ENCODE data around the gene ZBTB46. TPM values are rescaled to one million over a fixed set of nuclear protein-coding genes. Genes with fewer than 3 reads are reported as not detected.
A peak's percentile ranks its signal among the peaks of the same experiment; 100 is the strongest.
"Not testable (repeated sequence)": the region's sequence is repeated elsewhere in the genome, so short reads cannot be mapped to it uniquely, and the experiment has no call there.

Gene ZBTB46
- total RNA-seq (5.8 TPM), polyA plus RNA-seq (3.7 TPM)
- long read RNA-seq, donor 1, result 0 reads
- long read RNA-seq, donor 2, result 0 reads
- long read RNA-seq, donor 3, result 0 reads
- long read RNA-seq, donor 4, full-length matches to known transcripts, result 1 of 1 reads
- long read RNA-seq, donor 4, partial matches to known transcripts, result 0 of 1 reads
- long read RNA-seq, donor 4, other reads (novel, unspliced or antisense), result 0 of 1 reads
- long read RNA-seq, donor 5, full-length matches to known transcripts, result 4 of 4 reads
- long read RNA-seq, donor 5, partial matches to known transcripts, result 0 of 4 reads
- long read RNA-seq, donor 5, other reads (novel, unspliced or antisense), result 0 of 4 reads
- long read RNA-seq, donor 6, result 0 reads
- long read RNA-seq, donor 7, result 0 reads
- long read RNA-seq, donor 8, result 0 reads
- long read RNA-seq, donor 9, result 0 reads
- long read RNA-seq, donor 10, partial matches to known transcripts, result 62 of 108 reads
- long read RNA-seq, donor 10, other reads (novel, unspliced or antisense), result 46 of 108 reads

GRCh38 chr20:63830841-63831588, at the start of gene ZBTB46:
Gene ZBTB46, minus strand, starts transcription at chr20:63831264. Its CDS starts 40,507 bp downstream, at chr20:63790757.
- no peak for DNase-seq (ENCODE audit: low read depth in 6 of 9, low spot score in 9 of 9)
- Histone ChIP-seq H3K27ac (ENCODE audit: low read depth in 1 of 2, low read length in 1 of 2) (peak within 1 kb of the TSS in 1 of 2 donors; percentile 61), H3K9me3 (ENCODE audit: control insufficient read depth in 2 of 2, insufficient read depth in 1 of 2, low read length in 1 of 2) (no peaks in the 10 kb centered on the region), H3K36me3 (ENCODE audit: control insufficient read depth in 2 of 2, insufficient read depth in 2 of 2, low read length in 1 of 2) (no peaks in the 10 kb centered on the region), H3K27me3 (ENCODE audit: control insufficient read depth in 2 of 2, insufficient read depth in 1 of 2, low read length in 1 of 2) (peaks cover 48 to 81% of the 10 kb centered on the region in 2 donors), H3K4me3 (ENCODE audit: low read length in 2 of 2) (peak within 1 kb of the TSS; percentile 25 to 60), H3K4me1 (ENCODE audit: control insufficient read depth in 2 of 2, insufficient read depth in 2 of 2, low read length in 2 of 2) (peaks cover 3 to 6% of the 10 kb centered on the region in 2 donors)
- 1% methylated on average over 144 of the region's 147 CpGs for WGBS

GRCh38 chr20:63878899-63879663, 48.0 kb upstream of the ZBTB46 start:
- no peaks in the 10 kb centered on the region for H3K4me1 ChIP-seq (ENCODE audit: control insufficient read depth in 2 of 2, insufficient read depth in 2 of 2, low read length in 2 of 2)
- H3K27ac ChIP-seq (ENCODE audit: low read depth in 1 of 2, low read length in 1 of 2), result no peak overlapping the region
- 97% methylated on average over 14 of the region's 14 CpGs for WGBS

GRCh38 chr20:63877755-63878470, 46.8 kb upstream of the ZBTB46 start:
- H3K27ac ChIP-seq (ENCODE audit: low read depth in 1 of 2, low read length in 1 of 2), result no peak overlapping the region
- no peak overlapping the region for H3K4me3 ChIP-seq (ENCODE audit: low read length in 2 of 2)
- H3K36me3 ChIP-seq (ENCODE audit: control insufficient read depth in 2 of 2, insufficient read depth in 2 of 2, low read length in 1 of 2), result peaks cover 59 to 74% of the 10 kb centered on the region in 2 donors
- peaks cover 0 to 7% of the 10 kb centered on the region in 2 donors for H3K9me3 ChIP-seq (ENCODE audit: control insufficient read depth in 2 of 2, insufficient read depth in 1 of 2, low read length in 1 of 2)
- H3K4me1 ChIP-seq (ENCODE audit: control insufficient read depth in 2 of 2, insufficient read depth in 2 of 2, low read length in 2 of 2), result no peaks in the 10 kb centered on the region
- no peaks in the 10 kb centered on the region for H3K27me3 ChIP-seq (ENCODE audit: control insufficient read depth in 2 of 2, insufficient read depth in 1 of 2, low read length in 1 of 2)
- WGBS, result 98% methylated on average over 32 of the region's 32 CpGs
- DNase-seq (ENCODE audit: low read depth in 6 of 9, low spot score in 9 of 9), result no peak

More at GRCh38 chr20:63878899-63879663, 48.0 kb upstream of the ZBTB46 start:
- Histone ChIP-seq H3K9me3 (ENCODE audit: control insufficient read depth in 2 of 2, insufficient read depth in 1 of 2, low read length in 1 of 2) (peaks cover 0 to 7% of the 10 kb centered on the region in 2 donors), H3K4me3 (ENCODE audit: low read length in 2 of 2) (no peak overlapping the region), H3K27me3 (ENCODE audit: control insufficient read depth in 2 of 2, insufficient read depth in 1 of 2, low read length in 1 of 2) (no peaks in the 10 kb centered on the region), H3K36me3 (ENCODE audit: control insufficient read depth in 2 of 2, insufficient read depth in 2 of 2, low read length in 1 of 2) (peaks cover 58 to 75% of the 10 kb centered on the region in 2 donors)
- DNase-seq (ENCODE audit: low read depth in 6 of 9, low spot score in 9 of 9), result no peak

GRCh38 chr20:63876489-63877036, 45.5 kb upstream of the ZBTB46 start:
- DNase-seq (ENCODE audit: low read depth in 6 of 9, low spot score in 9 of 9), result no peak
- H3K4me3 ChIP-seq (ENCODE audit: low read length in 2 of 2), result no peak overlapping the region
- 97% methylated on average over 19 of the region's 19 CpGs for WGBS
- no peak overlapping the region for H3K27ac ChIP-seq (ENCODE audit: low read depth in 1 of 2, low read length in 1 of 2)
- no peaks in the 10 kb centered on the region for H3K27me3 ChIP-seq (ENCODE audit: control insufficient read depth in 2 of 2, insufficient read depth in 1 of 2, low read length in 1 of 2)
- peaks cover 58 to 66% of the 10 kb centered on the region in 2 donors for H3K36me3 ChIP-seq (ENCODE audit: control insufficient read depth in 2 of 2, insufficient read depth in 2 of 2, low read length in 1 of 2)
- no peaks in the 10 kb centered on the region for H3K4me1 ChIP-seq (ENCODE audit: control insufficient read depth in 2 of 2, insufficient read depth in 2 of 2, low read length in 2 of 2)
- peaks cover 0 to 7% of the 10 kb centered on the region in 2 donors for H3K9me3 ChIP-seq (ENCODE audit: control insufficient read depth in 2 of 2, insufficient read depth in 1 of 2, low read length in 1 of 2)

DNA sequence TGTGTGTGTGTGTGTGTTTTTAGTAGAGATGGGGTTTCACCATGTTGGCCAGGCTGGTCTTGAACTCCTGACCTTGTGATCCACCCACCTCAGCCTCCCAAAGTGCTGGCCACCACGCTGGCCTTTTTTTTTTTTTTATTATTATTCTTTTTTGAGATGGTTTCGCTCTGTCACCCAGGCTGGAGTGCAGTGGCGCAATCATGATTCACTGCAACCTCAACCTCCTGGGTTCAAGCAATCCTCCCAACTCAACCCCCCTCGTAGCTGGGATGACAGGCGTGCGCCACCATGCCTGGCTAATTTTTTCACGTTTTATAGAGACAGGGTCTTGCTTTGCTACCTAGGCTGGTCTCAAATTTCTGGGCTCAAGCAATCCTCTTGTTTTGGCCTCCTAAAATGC, 43.2 kb upstream of the ZBTB46 start:
- not testable (repeated sequence) for H3K27me3 ChIP-seq (ENCODE audit: control insufficient read depth in 2 of 2, insufficient read depth in 1 of 2, low read length in 1 of 2); H3K4me3 ChIP-seq (ENCODE audit: low read length in 2 of 2); H3K9me3 ChIP-seq (ENCODE audit: control insufficient read depth in 2 of 2, insufficient read depth in 1 of 2, low read length in 1 of 2); H3K4me1 ChIP-seq (ENCODE audit: control insufficient read depth in 2 of 2, insufficient read depth in 2 of 2, low read length in 2 of 2); H3K27ac ChIP-seq (ENCODE audit: low read depth in 1 of 2, low read length in 1 of 2); DNase-seq (ENCODE audit: low read depth in 6 of 9, low spot score in 9 of 9)
- H3K36me3 ChIP-seq (ENCODE audit: control insufficient read depth in 2 of 2, insufficient read depth in 2 of 2, low read length in 1 of 2), result peaks cover 65 to 82% of the 10 kb centered on the region in 2 donors
- WGBS, result 97% methylated on average over 7 of the region's 7 CpGs

DNA sequence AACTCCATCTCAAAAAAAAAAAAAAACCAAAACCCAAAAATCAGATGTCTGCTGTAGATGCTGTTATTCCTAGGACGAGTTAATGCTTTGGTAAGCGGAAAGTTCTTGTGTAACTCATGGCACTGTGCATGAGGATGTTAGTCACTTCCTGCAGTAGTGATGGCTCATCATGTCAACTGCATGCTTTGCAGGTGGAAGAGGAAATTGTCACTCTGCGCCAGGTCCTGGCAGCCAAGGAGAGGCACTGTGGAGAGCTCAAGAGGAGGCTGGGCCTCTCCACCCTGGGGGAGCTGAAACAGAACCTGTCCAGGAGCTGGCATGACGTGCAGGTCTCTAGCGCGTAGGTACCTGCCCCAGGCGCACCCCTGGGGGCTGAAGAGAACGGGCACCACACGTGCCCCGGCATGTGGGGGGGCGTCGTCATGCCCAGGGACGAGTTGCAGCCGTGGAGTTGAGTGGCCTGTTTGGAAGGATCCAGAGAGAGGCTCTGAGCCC, 42.5 kb upstream of the ZBTB46 start:
- no peak overlapping the region for H3K4me3 ChIP-seq (ENCODE audit: low read length in 2 of 2)
- peak overlapping the region in 1 of 2 donors; percentile 60 for H3K27ac ChIP-seq (ENCODE audit: low read depth in 1 of 2, low read length in 1 of 2)
- DNase-seq (ENCODE audit: low read depth in 6 of 9, low spot score in 9 of 9), result no peak
- WGBS, result 95% methylated on average over 14 of the region's 14 CpGs
- H3K4me1 ChIP-seq (ENCODE audit: control insufficient read depth in 2 of 2, insufficient read depth in 2 of 2, low read length in 2 of 2), result no peaks in the 10 kb centered on the region
- H3K27me3 ChIP-seq (ENCODE audit: control insufficient read depth in 2 of 2, insufficient read depth in 1 of 2, low read length in 1 of 2), result no peaks in the 10 kb centered on the region
- H3K9me3 ChIP-seq (ENCODE audit: control insufficient read depth in 2 of 2, insufficient read depth in 1 of 2, low read length in 1 of 2), result peaks cover 0 to 2% of the 10 kb centered on the region in 2 donors
- H3K36me3 ChIP-seq (ENCODE audit: control insufficient read depth in 2 of 2, insufficient read depth in 2 of 2, low read length in 1 of 2), result peaks cover 70 to 81% of the 10 kb centered on the region in 2 donors

DNA sequence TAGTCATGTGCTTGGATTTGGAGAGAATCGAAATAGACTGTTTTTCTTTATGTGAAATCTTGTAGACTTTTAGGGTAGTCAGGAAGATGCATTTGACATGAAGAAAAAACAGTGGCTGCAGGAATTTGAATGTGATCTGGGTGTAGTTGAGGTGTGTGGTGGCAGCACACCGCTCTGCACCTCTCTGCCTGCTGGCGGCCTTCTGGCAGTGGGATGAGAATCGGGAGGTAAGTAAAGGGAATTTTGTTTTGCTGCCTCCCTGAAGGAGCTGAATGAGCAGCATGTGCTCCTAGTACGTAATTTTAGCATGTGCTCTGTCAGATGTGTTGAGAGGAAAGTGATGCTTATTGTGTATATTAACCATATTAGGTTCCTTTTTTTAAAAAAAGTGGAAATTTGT, 37.2 kb upstream of the ZBTB46 start:
- Histone ChIP-seq H3K27me3 (ENCODE audit: control insufficient read depth in 2 of 2, insufficient read depth in 1 of 2, low read length in 1 of 2) (no peaks in the 10 kb centered on the region), H3K4me3 (ENCODE audit: low read length in 2 of 2) (no peak overlapping the region), H3K9me3 (ENCODE audit: control insufficient read depth in 2 of 2, insufficient read depth in 1 of 2, low read length in 1 of 2) (peaks cover 0 to 1% of the 10 kb centered on the region in 2 donors), H3K4me1 (ENCODE audit: control insufficient read depth in 2 of 2, insufficient read depth in 2 of 2, low read length in 2 of 2) (peaks cover 0 to 15% of the 10 kb centered on the region in 2 donors), H3K36me3 (ENCODE audit: control insufficient read depth in 2 of 2, insufficient read depth in 2 of 2, low read length in 1 of 2) (peaks cover 29 to 32% of the 10 kb centered on the region in 2 donors), H3K27ac (ENCODE audit: low read depth in 1 of 2, low read length in 1 of 2) (no peak overlapping the region)
- 98% methylated on average over 5 of the region's 5 CpGs for WGBS
- DNase-seq (ENCODE audit: low read depth in 6 of 9, low spot score in 9 of 9), result no peak

DNA sequence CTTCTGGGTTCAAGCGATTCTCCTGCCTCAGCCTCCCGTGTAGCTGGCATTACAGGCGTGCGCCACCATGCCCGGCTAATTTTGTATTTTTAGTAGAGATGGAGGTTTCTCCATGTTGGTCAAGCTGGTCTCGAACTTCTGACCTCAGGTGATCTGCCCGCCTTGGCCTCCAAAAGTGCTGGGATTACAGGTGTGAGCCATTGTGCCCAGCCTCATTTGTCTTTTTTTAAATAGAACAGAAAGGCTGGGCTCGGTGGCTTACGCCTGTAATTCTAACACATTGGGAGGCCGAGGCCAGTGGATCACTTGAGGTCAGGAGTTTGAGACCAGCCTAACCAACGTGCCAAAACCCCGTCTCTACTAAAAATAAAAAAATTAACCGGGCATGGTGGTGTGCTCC, 36.0 kb upstream of the ZBTB46 start:
- Histone ChIP-seq H3K4me1 (ENCODE audit: control insufficient read depth in 2 of 2, insufficient read depth in 2 of 2, low read length in 2 of 2) (peaks cover 0 to 18% of the 10 kb centered on the region in 2 donors), H3K36me3 (ENCODE audit: control insufficient read depth in 2 of 2, insufficient read depth in 2 of 2, low read length in 1 of 2) (peaks cover 25 to 36% of the 10 kb centered on the region in 2 donors)
- not testable (repeated sequence) for H3K4me3 ChIP-seq (ENCODE audit: low read length in 2 of 2); H3K27ac ChIP-seq (ENCODE audit: low read depth in 1 of 2, low read length in 1 of 2); H3K9me3 ChIP-seq (ENCODE audit: control insufficient read depth in 2 of 2, insufficient read depth in 1 of 2, low read length in 1 of 2); H3K27me3 ChIP-seq (ENCODE audit: control insufficient read depth in 2 of 2, insufficient read depth in 1 of 2, low read length in 1 of 2); DNase-seq (ENCODE audit: low read depth in 6 of 9, low spot score in 9 of 9)
- WGBS, result 96% methylated on average over 13 of the region's 13 CpGs
